ENCODE data around the gene PADI4.

Gene PADI4

DNA sequence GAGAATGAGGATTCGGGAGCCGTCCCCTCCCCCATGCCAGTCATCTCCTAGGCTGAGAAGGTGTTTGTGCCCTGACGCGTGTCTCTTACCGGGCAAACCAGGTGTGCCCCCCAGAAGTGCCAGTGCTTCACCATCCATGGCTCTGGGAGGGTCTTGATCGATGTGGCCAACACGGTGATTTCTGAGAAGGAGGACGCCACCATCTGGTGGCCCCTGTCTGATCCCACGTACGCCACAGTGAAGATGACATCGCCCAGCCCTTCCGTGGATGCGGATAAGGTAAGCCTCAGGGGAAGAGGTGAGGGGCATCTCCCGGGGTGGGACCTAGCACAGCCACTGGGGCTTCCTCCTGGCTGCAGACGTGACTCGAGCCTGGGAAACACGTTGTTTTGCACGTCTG lies 65.0 kb downstream of the PADI4 start:
- no peak for FAIRE-seq

GRCh38 chr1:17375651-17376050 lies 67.7 kb downstream of the PADI4 start:
- TF ChIP-seq TAF1 (IDR thresholded peaks at IDR 0.05; ENCODE audit: borderline replicate concordance, low read depth, low read length) (no peak), POLR2A (IDR thresholded peaks at IDR 0.05; ENCODE audit: low read depth, low read length) (no peak), POLR2AphosphoS5 (IDR thresholded peaks at IDR 0.05; ENCODE audit: low read depth, low read length) (no peak)
- FAIRE-seq (no peak), DNase-seq (ENCODE audit: insufficient read length) (no peak)

More for the DNA sequence above, 65.0 kb downstream of the PADI4 start:
- TF ChIP-seq POLR2AphosphoS5 (IDR thresholded peaks at IDR 0.05; ENCODE audit: low read depth, low read length), result no peak
- TF ChIP-seq TAF1 (IDR thresholded peaks at IDR 0.05; ENCODE audit: borderline replicate concordance, low read depth, low read length), result no peak
- no peak for TF ChIP-seq POLR2A (IDR thresholded peaks at IDR 0.05; ENCODE audit: low read depth, low read length)
- no peak for DNase-seq (ENCODE audit: insufficient read length)

- no peak for TF ChIP-seq POLR2AphosphoS5 (IDR thresholded peaks at IDR 0.05; ENCODE audit: low read depth, low read length)
- no peak for TF ChIP-seq POLR2A (IDR thresholded peaks at IDR 0.05; ENCODE audit: low read depth, low read length)
- TF ChIP-seq TAF1 (IDR thresholded peaks at IDR 0.05; ENCODE audit: borderline replicate concordance, low read depth, low read length), result no peak
- FAIRE-seq (no peak), DNase-seq (ENCODE audit: insufficient read length) (no peak)
Measured at GRCh38 chr1:17377325-17377953, 69.4 kb downstream of the PADI4 start.

- FAIRE-seq, result no peak
- no peak for DNase-seq (ENCODE audit: insufficient read length)
- TF ChIP-seq POLR2AphosphoS5 (IDR thresholded peaks at IDR 0.05; ENCODE audit: low read depth, low read length) (no peak), TAF1 (IDR thresholded peaks at IDR 0.05; ENCODE audit: borderline replicate concordance, low read depth, low read length) (no peak), POLR2A (IDR thresholded peaks at IDR 0.05; ENCODE audit: low read depth, low read length) (no peak)
Measured at GRCh38 chr1:17381161-17381560, 73.2 kb downstream of the PADI4 start.

DNA sequence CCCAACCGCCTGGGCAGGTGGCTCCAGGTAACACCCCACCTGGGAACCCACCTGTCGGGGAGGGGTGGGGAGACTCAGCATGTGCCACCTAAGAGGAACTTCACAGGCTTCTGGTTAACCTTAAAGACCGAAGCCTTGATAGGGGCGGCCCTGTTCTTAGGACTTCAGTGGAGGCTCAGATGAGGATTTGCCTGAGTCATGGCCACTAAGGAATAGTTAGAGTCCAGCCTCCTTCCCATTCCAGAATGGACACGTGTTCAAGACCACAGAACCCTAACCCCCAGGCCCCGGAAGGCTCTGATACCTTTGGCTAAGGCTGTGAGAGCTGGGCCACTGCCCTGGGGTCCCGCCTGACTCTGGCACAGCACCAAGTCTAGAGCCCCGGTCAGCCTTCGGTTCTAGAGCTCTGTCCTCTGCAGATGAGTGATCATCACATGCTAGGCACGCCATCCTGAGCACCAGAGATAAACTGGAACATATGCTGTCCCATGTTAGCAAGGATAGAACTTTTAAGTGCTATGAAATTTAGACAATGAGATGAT lies 84.3 kb downstream of the PADI4 start:
- DNase-seq (ENCODE audit: insufficient read length) (no peak), FAIRE-seq (no peak)
- no peak for TF ChIP-seq TAF1 (IDR thresholded peaks at IDR 0.05; ENCODE audit: borderline replicate concordance, low read depth, low read length)
- TF ChIP-seq POLR2AphosphoS5 (IDR thresholded peaks at IDR 0.05; ENCODE audit: low read depth, low read length), result no peak
- TF ChIP-seq POLR2A (IDR thresholded peaks at IDR 0.05; ENCODE audit: low read depth, low read length), result no peak

DNA sequence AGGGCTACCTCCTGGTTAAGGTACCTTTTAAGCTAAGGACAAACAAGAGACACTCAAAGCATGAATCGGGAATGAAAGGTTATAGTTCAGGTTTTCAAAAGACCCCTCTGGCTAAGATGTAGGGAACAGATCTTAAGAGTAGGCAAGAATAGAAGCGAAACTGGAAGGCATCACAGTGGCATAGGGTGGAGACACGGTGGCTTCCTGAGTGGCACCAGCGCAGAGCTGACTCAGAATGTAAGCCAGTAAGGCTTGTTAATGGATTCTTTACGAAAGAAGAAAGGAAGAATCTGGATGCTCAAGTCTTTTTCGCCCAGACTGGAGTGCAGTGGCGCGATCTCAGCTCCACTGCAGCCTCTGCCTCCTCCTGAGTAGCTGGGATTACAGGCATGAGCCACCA lies 85.2 kb downstream of the PADI4 start:
- FAIRE-seq (no peak), DNase-seq (ENCODE audit: insufficient read length) (no peak)
- TF ChIP-seq TAF1 (IDR thresholded peaks at IDR 0.05; ENCODE audit: borderline replicate concordance, low read depth, low read length) (no peak), POLR2A (IDR thresholded peaks at IDR 0.05; ENCODE audit: low read depth, low read length) (no peak), POLR2AphosphoS5 (IDR thresholded peaks at IDR 0.05; ENCODE audit: low read depth, low read length) (no peak)

DNA sequence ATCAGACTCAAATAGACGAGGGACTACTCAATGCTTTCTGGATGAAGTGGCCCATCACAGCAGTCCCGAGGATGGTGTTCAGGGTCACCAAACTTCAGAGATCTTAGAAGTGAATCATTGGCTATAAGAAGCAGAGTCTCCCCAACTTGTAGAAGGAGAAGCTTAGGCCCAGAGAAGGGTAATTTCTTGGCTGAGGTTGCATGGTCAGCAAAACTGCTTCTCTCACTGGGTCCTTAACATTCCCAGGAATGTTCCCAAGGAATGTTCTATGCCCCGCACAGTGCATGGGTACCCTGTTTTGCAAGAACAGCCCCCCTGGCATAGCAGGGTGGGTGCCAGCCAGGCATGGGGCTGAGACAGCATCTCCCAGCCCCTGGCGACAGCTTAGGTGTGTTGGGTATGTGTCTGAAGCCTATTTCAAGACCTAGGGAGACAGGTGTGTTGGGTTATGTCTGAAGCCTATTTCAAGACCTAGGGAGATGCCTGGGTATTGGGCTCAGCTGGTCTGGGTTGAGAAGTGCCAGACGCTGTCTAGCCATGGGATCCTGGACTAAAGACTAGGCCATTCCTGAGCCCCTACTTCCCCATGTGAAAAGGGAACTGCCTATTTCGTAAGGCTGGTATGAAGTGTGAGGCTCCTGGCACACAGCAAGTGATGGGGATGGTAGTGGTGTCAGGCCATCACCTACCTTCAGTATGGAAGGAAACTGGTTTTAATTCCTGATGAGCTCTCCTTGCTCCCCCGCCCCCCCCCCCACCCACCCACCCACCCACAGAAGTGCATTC lies 90.1 kb downstream of the PADI4 start:
- FAIRE-seq, result no peak
- TF ChIP-seq TAF1 (IDR thresholded peaks at IDR 0.05; ENCODE audit: borderline replicate concordance, low read depth, low read length), result no peak
- no peak for TF ChIP-seq POLR2AphosphoS5 (IDR thresholded peaks at IDR 0.05; ENCODE audit: low read depth, low read length)
- no peak for TF ChIP-seq POLR2A (IDR thresholded peaks at IDR 0.05; ENCODE audit: low read depth, low read length)
- no peak for DNase-seq (ENCODE audit: insufficient read length)

- DNase-seq (ENCODE audit: insufficient read length) (no peak), FAIRE-seq (peak; percentile 21)
- TF ChIP-seq TAF1 (IDR thresholded peaks at IDR 0.05; ENCODE audit: borderline replicate concordance, low read depth, low read length) (no peak), POLR2A (IDR thresholded peaks at IDR 0.05; ENCODE audit: low read depth, low read length) (no peak), POLR2AphosphoS5 (IDR thresholded peaks at IDR 0.05; ENCODE audit: low read depth, low read length) (no peak)
Measured at GRCh38 chr1:17400725-17401341, 92.8 kb downstream of the PADI4 start.

DNA sequence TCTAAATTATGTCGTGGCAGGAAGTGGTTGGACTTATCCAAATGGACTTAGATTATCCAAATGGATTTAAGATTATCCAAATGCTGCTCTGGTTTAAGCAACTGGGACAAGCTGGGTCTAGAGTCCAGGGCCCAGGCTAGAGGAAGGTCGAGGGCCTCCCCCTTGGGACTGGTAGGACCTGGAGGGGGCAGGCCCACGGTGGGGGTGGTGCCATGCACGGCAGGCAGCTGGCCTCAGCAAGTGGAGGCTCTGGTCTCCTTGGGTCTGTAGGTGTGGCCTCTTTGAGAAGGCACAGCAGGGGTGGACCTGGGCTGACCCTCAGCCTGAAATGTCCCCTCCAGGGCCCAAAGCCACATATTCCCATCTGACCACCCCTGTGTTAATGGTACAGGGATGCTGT lies 93.8 kb downstream of the PADI4 start:
- DNase-seq (ENCODE audit: insufficient read length) (no peak), FAIRE-seq (no peak)
- TF ChIP-seq TAF1 (IDR thresholded peaks at IDR 0.05; ENCODE audit: borderline replicate concordance, low read depth, low read length) (no peak), POLR2A (IDR thresholded peaks at IDR 0.05; ENCODE audit: low read depth, low read length) (no peak), POLR2AphosphoS5 (IDR thresholded peaks at IDR 0.05; ENCODE audit: low read depth, low read length) (no peak)

GRCh38 chr1:17403081-17403480 lies 95.1 kb downstream of the PADI4 start:
- FAIRE-seq (no peak), DNase-seq (ENCODE audit: insufficient read length) (no peak)
- TF ChIP-seq POLR2A (IDR thresholded peaks at IDR 0.05; ENCODE audit: low read depth, low read length), result no peak
- TF ChIP-seq TAF1 (IDR thresholded peaks at IDR 0.05; ENCODE audit: borderline replicate concordance, low read depth, low read length), result no peak
- no peak for TF ChIP-seq POLR2AphosphoS5 (IDR thresholded peaks at IDR 0.05; ENCODE audit: low read depth, low read length)

DNA sequence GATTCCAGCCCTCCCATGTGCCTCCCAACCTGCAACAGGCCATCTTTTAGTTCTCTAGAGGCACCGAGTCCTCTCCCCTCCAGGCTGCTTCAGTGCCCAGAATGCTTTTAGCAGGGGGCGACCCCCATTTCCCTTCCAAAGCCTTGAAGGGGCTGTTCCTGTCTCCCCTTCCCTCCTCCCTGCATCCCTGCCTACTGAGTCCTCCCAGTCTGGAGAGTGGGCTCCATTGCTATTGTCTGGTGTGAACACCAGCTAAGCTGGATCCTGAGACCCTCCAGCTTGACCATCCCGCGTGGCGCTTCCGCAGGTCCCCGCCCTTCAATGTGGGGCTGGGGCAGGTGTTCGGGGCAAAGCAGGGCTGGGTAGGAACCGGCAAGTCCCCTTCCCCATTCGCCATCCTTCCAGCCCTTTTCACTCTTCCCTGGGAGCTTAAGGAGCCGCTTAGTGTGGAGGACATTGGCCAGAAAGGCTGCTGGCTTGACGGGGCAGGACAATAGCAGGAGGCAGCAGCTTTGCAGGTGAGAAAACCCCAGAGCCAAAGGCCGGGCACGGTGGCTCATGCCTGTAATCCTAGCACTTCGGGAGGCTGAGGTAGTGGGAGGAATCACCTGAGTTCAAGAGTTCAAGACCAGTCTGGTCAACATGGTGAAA lies 96.2 kb downstream of the PADI4 start:
- TF ChIP-seq TAF1 (IDR thresholded peaks at IDR 0.05; ENCODE audit: borderline replicate concordance, low read depth, low read length), result no peak
- no peak for TF ChIP-seq POLR2AphosphoS5 (IDR thresholded peaks at IDR 0.05; ENCODE audit: low read depth, low read length)
- TF ChIP-seq POLR2A (IDR thresholded peaks at IDR 0.05; ENCODE audit: low read depth, low read length), result no peak
- no peak for FAIRE-seq

More for the DNA sequence above, 96.2 kb downstream of the PADI4 start:
- DNase-seq (ENCODE audit: insufficient read length), result no peak
